ENCODE measurements around the gene SUFU.

- TF ChIP-seq ZNF121 (CRISPR knock-in tag; IDR thresholded peaks at IDR 0.05), result no peak
- TF ChIP-seq CTCF (IDR thresholded peaks at IDR 0.05), result no peak
- TF ChIP-seq, protein P1, sequence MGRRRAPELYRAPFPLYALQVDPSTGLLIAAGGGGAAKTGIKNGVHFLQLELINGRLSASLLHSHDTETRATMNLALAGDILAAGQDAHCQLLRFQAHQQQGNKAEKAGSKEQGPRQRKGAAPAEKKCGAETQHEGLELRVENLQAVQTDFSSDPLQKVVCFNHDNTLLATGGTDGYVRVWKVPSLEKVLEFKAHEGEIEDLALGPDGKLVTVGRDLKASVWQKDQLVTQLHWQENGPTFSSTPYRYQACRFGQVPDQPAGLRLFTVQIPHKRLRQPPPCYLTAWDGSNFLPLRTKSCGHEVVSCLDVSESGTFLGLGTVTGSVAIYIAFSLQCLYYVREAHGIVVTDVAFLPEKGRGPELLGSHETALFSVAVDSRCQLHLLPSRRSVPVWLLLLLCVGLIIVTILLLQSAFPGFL (CRISPR knock-in tag; IDR thresholded peaks at IDR 0.05; ENCODE audit: borderline replicate concordance), result no peak
These were observed 10.9 kb downstream of the SUFU start for GRCh38 chr10:102514487-102515311.
